H1 (cell line): ENCODE measurements around the gene CEP170. TPM values are rescaled to one million over a fixed set of nuclear protein-coding genes. Genes with fewer than 3 reads are reported as not detected.

ENCODE experiments used
- CTCF ChIA-PET: fragments of 300-600 bp; sonication (Branson Sonifier 250); formaldehyde crosslinking; loops from one replicate; lab custom pipeline; 2021; ENCODE audit not compliant: partially characterized antibody; lab: Charles Lee
- POLR2A ChIA-PET: fragments of 300-600 bp; sonication (Branson Sonifier 250); formaldehyde crosslinking; loops from one replicate; lab custom pipeline; 2021; ENCODE audit warnings: inconsistent platforms; ENCODE audit not compliant: partially characterized antibody; lab: Charles Lee
- DNase-seq, 2 experiments: peaks; one replicate each; pipeline versions ENCODE4 v3.0.0 to v3.0.0-alpha.2; 2010 to 2022; ENCODE audit warnings: low spot score in 2 of 2, low read depth in 1 of 2, mixed read lengths in 1 of 2
- FAIRE-seq: peaks from 2 replicates; lab custom pipeline; 2011; peaks lifted over from hg19 to GRCh38; lab: Jason Lieb, UNC
- H2AFZ ChIP-seq: 2 replicates; pipeline ENCODE4 v1.8.1; 2012; ENCODE audit warnings: low read length, inconsistent platforms
- H2AK5ac ChIP-seq: 2 replicates; pipeline ENCODE4 v1.6.1; 2013; ENCODE audit warnings: low read depth, low read length
- H2BK120ac ChIP-seq: replicated peaks from 2 replicates; pipeline ENCODE3; 2013; ENCODE audit warnings: low read depth, low read length, inconsistent platforms
- H2BK12ac ChIP-seq: 2 replicates; pipeline ENCODE4 v1.6.1; 2013; ENCODE audit warnings: low read depth, low read length
- H2BK15ac ChIP-seq: 2 replicates; pipeline ENCODE4 v1.6.1; 2013; ENCODE audit warnings: low read length
- H2BK20ac ChIP-seq: 2 replicates; pipeline ENCODE4 v1.6.1; 2013; ENCODE audit warnings: low read length
- H2BK5ac ChIP-seq: 2 replicates; pipeline ENCODE4 v1.6.1; 2013; ENCODE audit warnings: low read depth, low read length
- H3K14ac ChIP-seq: 2 replicates; pipeline ENCODE4 v1.6.1; 2013; ENCODE audit warnings: inconsistent platforms; ENCODE audit not compliant: insufficient read length
- H3K18ac ChIP-seq: 2 replicates; pipeline ENCODE4 v1.6.1; 2013; ENCODE audit warnings: low read length; ENCODE audit errors: extremely low read depth
- H3K23ac ChIP-seq: 2 replicates; pipeline ENCODE4 v1.6.1; 2013; ENCODE audit warnings: inconsistent platforms; ENCODE audit not compliant: insufficient read length
- H3K23me2 ChIP-seq: 2 replicates; pipeline ENCODE4 v1.6.1; 2013; ENCODE audit warnings: low read depth, low read length
- H3K27ac ChIP-seq: 2 replicates; pipeline ENCODE4 v1.6.1; 2011; ENCODE audit warnings: low read depth, low read length, inconsistent platforms
- H3K27me3 ChIP-seq, 4 experiments: replicated peaks in 1 of 4; 1 replicate in 1 of 4; 2 replicates in 3 of 4; pipeline versions ENCODE4 v1.6.1 to v1.8.1; 2011 to 2013; ENCODE audit warnings: low read length in 3 of 4, mild to moderate bottlenecking in 3 of 4, inconsistent platforms in 2 of 4, mixed read lengths in 2 of 4, moderate library complexity in 1 of 4; ENCODE audit not compliant: control insufficient read depth in 3 of 4, insufficient read depth in 3 of 4; ENCODE audit errors: extremely low read depth in 1 of 4
- H3K36me3 ChIP-seq, 4 experiments: 2 replicates each; pipeline versions ENCODE4 v1.6.1 to v1.8.1; 2011 to 2013; ENCODE audit warnings: mild to moderate bottlenecking in 4 of 4, low read length in 3 of 4, moderate library complexity in 2 of 4, control low read depth in 1 of 4, inconsistent platforms in 1 of 4; ENCODE audit not compliant: insufficient read depth in 4 of 4, control insufficient read depth in 2 of 4
- H3K4ac ChIP-seq: replicated peaks from 2 replicates; pipeline ENCODE3; 2013; ENCODE audit warnings: low read length, low read depth, mixed read lengths, inconsistent platforms; ENCODE audit not compliant: insufficient read length
- H3K4me1 ChIP-seq, 4 experiments: replicated peaks in 1 of 4; 1 replicate in 1 of 4; 2 replicates in 3 of 4; pipeline versions ENCODE4 v1.6.1 to v1.8.1; 2011 to 2013; ENCODE audit warnings: low read length in 3 of 4, inconsistent platforms in 2 of 4, mixed read lengths in 1 of 4; ENCODE audit not compliant: insufficient read depth in 4 of 4, control insufficient read depth in 3 of 4
- H3K4me2 ChIP-seq, 2 experiments: 2 replicates each; pipeline versions ENCODE4 v1.6.1 to v1.8.1; 2011 to 2013; ENCODE audit warnings: low read depth in 2 of 2, low read length in 2 of 2, control low read depth in 1 of 2, inconsistent platforms in 1 of 2, mild to moderate bottlenecking in 1 of 2; ENCODE audit not compliant: insufficient read depth in 1 of 2
- H3K4me3 ChIP-seq, 4 experiments: fragments of 200-600, 300-600 bp in 1 of 4; sonication (generic), shearing (Covaris generic), sonication (Bioruptor Twin) in 1 of 4; 2 replicates each; pipeline versions ENCODE4 v1.5.1 to v1.8.1; 2011 to 2016; ENCODE audit warnings: low read length in 4 of 4, low read depth in 3 of 4, control low read depth in 2 of 4, inconsistent platforms in 2 of 4, mild to moderate bottlenecking in 2 of 4, mixed read lengths in 1 of 4, moderate library complexity in 1 of 4; ENCODE audit not compliant: insufficient read depth in 2 of 4; ENCODE audit errors: extremely low read depth in 1 of 4
- H3K56ac ChIP-seq: replicated peaks from 2 replicates; pipeline ENCODE3; 2013; ENCODE audit warnings: low read depth, mild to moderate bottlenecking, mixed read lengths, low read length, inconsistent platforms; ENCODE audit not compliant: insufficient read length
- H3K79me1 ChIP-seq: 2 replicates; pipeline ENCODE4 v1.6.1; 2013; ENCODE audit warnings: low read depth, low read length, control low read depth
- H3K79me2 ChIP-seq, 2 experiments: 2 replicates each; pipeline versions ENCODE4 v1.6.1 to v1.8.1; 2012 to 2013; ENCODE audit warnings: low read length in 2 of 2, mild to moderate bottlenecking in 2 of 2, inconsistent platforms in 1 of 2; ENCODE audit not compliant: insufficient read depth in 2 of 2, control insufficient read depth in 1 of 2
- H3K9ac ChIP-seq, 4 experiments: replicated peaks in 1 of 4; 1 replicate in 1 of 4; 2 replicates in 3 of 4; pipeline versions ENCODE4 v1.6.1 to v1.8.1; 2011 to 2013; ENCODE audit warnings: low read depth in 3 of 4, low read length in 3 of 4, control low read depth in 2 of 4, mild to moderate bottlenecking in 2 of 4, moderate library complexity in 2 of 4, inconsistent platforms in 1 of 4; ENCODE audit errors: extremely low read depth in 1 of 4
- H3K9me3 ChIP-seq, 2 experiments: 2 replicates each; pipeline versions ENCODE4 v1.6.1 to v1.8.1; 2012 to 2013; ENCODE audit warnings: mild to moderate bottlenecking in 2 of 2, moderate library complexity in 2 of 2, control low read depth in 1 of 2, inconsistent platforms in 1 of 2, low read depth in 1 of 2, low read length in 1 of 2, mixed read lengths in 1 of 2; ENCODE audit not compliant: insufficient read depth in 2 of 2
- H4K20me1 ChIP-seq, 2 experiments: replicated peaks in 1 of 2; 2 replicates each; pipeline versions ENCODE3 to v1.8.1; 2011 to 2013; ENCODE audit warnings: inconsistent platforms in 2 of 2, low read length in 2 of 2, mild to moderate bottlenecking in 1 of 2; ENCODE audit not compliant: insufficient read depth in 2 of 2, control insufficient read depth in 1 of 2
- H4K5ac ChIP-seq: 2 replicates; pipeline ENCODE4 v1.6.1; 2013; ENCODE audit warnings: low read length, low read depth, mixed read lengths, inconsistent platforms; ENCODE audit not compliant: insufficient read length
- H4K8ac ChIP-seq: 2 replicates; pipeline ENCODE4 v1.8.0; 2013; ENCODE audit warnings: mild to moderate bottlenecking, moderate library complexity, low read length, inconsistent platforms; ENCODE audit not compliant: insufficient read depth; ENCODE audit errors: extremely low read depth
- H4K91ac ChIP-seq: replicated peaks from 2 replicates; pipeline ENCODE3; 2013; ENCODE audit warnings: low read length, mixed read lengths, inconsistent platforms; ENCODE audit not compliant: insufficient read length
- RFX5 ChIP-seq: IDR thresholded peaks from 2 replicates; pipeline ENCODE4 v1.6.1; 2011; ENCODE audit warnings: low read depth, low read length, improper control_type of control experiment, borderline replicate concordance
- SAP30 ChIP-seq: fragments of 300-600 bp; sonication (generic); IDR thresholded peaks from 2 replicates; pipeline ENCODE4 v1.7.1; 2012; ENCODE audit warnings: low read length, moderate library complexity, mild to moderate bottlenecking, inconsistent platforms; ENCODE audit not compliant: insufficient read depth, insufficient replicate concordance
- SP2 ChIP-seq: IDR thresholded peaks from 2 replicates; pipeline ENCODE4 v1.6.1; 2012; ENCODE audit warnings: mild to moderate bottlenecking, low read length, inconsistent platforms
- TCF12 ChIP-seq: IDR thresholded peaks from 2 replicates; pipeline ENCODE4 v1.6.1; 2011; ENCODE audit warnings: low read depth, mild to moderate bottlenecking, low read length
- WGBS, 2 experiments: shearing (Covaris generic) in 1 of 2; methylation state at CpG; one replicate each; pipeline versions ENCODE4 v1.1.6 to v1.1.7; 2013 to 2015; ENCODE audit warnings: low lambda C conversion rate in 2 of 2, mixed read lengths in 2 of 2, inconsistent platforms in 1 of 2, low coverage in 1 of 2, missing lambda C conversion rate in 1 of 2; ENCODE audit not compliant: insufficient replicate concordance in 2 of 2, insufficient coverage in 1 of 2, insufficient read length in 1 of 2; ENCODE audit errors: extremely low coverage in 1 of 2, missing lambda C conversion rate in 1 of 2; 5-methylcytosine and 5-hydroxymethylcytosine counted together
- polyA plus RNA-seq, 7 experiments: library from polyadenylated mRNA; depleted of rRNA in 3 of 7; stranded (reverse) in 5 of 7; unstranded in 2 of 7; fragments of >200 nt in 5 of 7; fragments of 200-250 nt in 2 of 7; gene quantifications; 1 replicate in 5 of 7; 2 replicates in 1 of 7; 4 replicates in 1 of 7; pipeline versions ENCODE4 v1.2.1 to v1.2.3, GENCODE V29; 2011 to 2013; ENCODE audit warnings: missing spikeins in 2 of 7, mixed read lengths in 2 of 7
- total RNA-seq: library from RNA; stranded (reverse); fragmentation: NEBNext Ultra II Directional; extraction: Animal tissue kit (Norgen Biotek cat#: 25700); gene quantifications from 2 replicates; pipeline ENCODE4 v1.2.1, GENCODE V29; 2021

CEP170 gene
- total and polyA plus RNA-seq, 2 of the 8 experiments (the other 6 are each of a cell fraction or from before 2014, with no cell fraction given), result 33.1 to 97.2 TPM

DNA sequence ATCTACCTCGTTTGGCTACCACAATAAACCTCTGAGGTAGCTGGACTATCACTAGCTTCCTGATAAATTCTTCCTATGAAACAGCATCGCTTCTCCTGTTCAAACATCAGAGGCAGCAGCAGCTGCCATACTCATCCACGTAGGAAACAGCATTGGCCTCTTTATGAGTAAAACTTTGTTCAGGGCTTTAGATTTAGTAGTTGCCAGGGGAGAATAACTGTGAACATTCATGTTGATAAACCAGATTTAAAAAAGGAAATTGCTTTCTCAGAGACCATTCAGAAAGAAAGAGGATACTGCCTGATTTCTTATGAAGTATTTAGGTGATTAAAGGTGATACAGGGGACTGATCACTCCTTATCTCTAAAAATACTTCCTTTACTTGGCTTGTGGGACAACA is 7.2 kb downstream of the CEP170 start:
- no peak overlapping the region for H3K27ac ChIP-seq
- H3K14ac ChIP-seq, result no peak overlapping the region
- FAIRE-seq (no peak), DNase-seq (no peak)
- no peak overlapping the region for H3K23ac ChIP-seq
- H4K20me1 ChIP-seq, result peaks cover 0 to 2% of the 10 kb centered on the region in 2 experiments
- H2BK120ac ChIP-seq, result no peak overlapping the region
- ChIA-PET CTCF (interaction anchor here (1.1 kb wide), 1 partner anchor 778 kb away, joined by 3 read pairs; no protein-coding TSS in a partner anchor), POLR2A (interaction anchor here (1.4 kb wide), 1 partner anchor 13 kb away, joined by 3 read pairs; no protein-coding TSS in a partner anchor)
- H2BK20ac ChIP-seq, result no peak overlapping the region
- no peak overlapping the region for H2AK5ac ChIP-seq
- H2BK12ac ChIP-seq, result no peak overlapping the region
- H3K36me3 ChIP-seq, result no peaks in the 10 kb centered on the region
- H3K18ac ChIP-seq, result no peak overlapping the region
- H3K56ac ChIP-seq, result no peak overlapping the region
- no peaks in the 10 kb centered on the region for H3K79me1 ChIP-seq
- no peak overlapping the region for H3K4me2 ChIP-seq
- H3K23me2 ChIP-seq, result no peaks in the 10 kb centered on the region
- H3K4ac ChIP-seq, result no peak overlapping the region
- no peak overlapping the region for H2BK5ac ChIP-seq
- peaks cover 0 to 4% (median 0%) of the 10 kb centered on the region in 4 experiments; a peak in 1 of 7 replicates for H3K4me1 ChIP-seq
- TF ChIP-seq TCF12 (no peak), RFX5 (no peak), SAP30 (no peak), SP2 (no peak)
- no peaks in the 10 kb centered on the region for H3K27me3 ChIP-seq
- no peak overlapping the region for H2AFZ ChIP-seq
- no peak overlapping the region for H3K9ac ChIP-seq
- no peak overlapping the region for H4K8ac ChIP-seq
- WGBS, 2 experiments, result 90% methylated on average over 3 of the region's 3 CpGs; no CpG with 5 or more reads in 1 of the 2 experiments
- no peak overlapping the region for H2BK15ac ChIP-seq
- H3K4me3 ChIP-seq, result no peak overlapping the region
- no peak overlapping the region for H4K91ac ChIP-seq
- peaks cover 17 to 98% of the 10 kb centered on the region in 2 experiments for H3K79me2 ChIP-seq
- no peaks in the 10 kb centered on the region for H3K9me3 ChIP-seq
- no peak overlapping the region for H4K5ac ChIP-seq
